LNCAP (cell line): ENCODE results near the gene GNLY.

Source experiments
- TF ChIP-seq, protein P1 (sequence below): fragments of 450-650 bp; IDR thresholded peaks from 2 replicates; pipeline ENCODE4 v1.5.1; 2017; ENCODE audit warnings: mild to moderate bottlenecking

GNLY gene

DNA sequence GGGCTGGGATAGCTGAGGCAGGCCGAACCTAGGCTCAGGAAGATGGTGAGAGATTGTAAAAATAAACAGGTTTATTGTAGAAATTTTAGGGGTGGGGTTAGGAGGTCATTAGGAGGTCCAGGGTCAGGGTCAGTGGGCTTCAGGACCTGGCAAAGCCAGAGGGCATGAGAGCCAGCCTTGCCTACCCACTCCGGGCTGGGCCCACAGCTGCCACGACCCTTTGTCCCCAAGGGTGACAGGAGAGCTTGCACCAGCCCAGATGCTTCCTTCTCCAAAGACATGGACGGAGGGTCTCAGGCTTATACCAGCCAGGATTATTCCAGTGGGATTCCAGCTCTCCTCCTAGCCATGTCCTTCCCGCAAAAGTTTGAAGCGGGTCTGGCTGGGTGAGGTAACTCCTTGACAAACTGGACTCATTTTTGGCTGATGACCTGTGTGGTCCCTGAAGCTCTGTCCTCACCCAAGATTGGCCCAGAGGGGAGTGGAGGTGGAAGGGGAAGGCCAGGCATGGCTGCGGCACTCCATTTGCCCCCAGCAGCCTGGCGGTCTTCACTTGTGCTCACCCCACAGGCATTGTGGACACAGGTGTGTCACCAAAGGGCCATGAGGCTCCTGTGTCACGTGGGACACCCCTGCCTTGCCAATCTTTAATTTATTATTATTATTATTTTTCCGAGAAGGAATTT, 35.8 kb downstream of the GNLY start:
- TF ChIP-seq, protein P1, sequence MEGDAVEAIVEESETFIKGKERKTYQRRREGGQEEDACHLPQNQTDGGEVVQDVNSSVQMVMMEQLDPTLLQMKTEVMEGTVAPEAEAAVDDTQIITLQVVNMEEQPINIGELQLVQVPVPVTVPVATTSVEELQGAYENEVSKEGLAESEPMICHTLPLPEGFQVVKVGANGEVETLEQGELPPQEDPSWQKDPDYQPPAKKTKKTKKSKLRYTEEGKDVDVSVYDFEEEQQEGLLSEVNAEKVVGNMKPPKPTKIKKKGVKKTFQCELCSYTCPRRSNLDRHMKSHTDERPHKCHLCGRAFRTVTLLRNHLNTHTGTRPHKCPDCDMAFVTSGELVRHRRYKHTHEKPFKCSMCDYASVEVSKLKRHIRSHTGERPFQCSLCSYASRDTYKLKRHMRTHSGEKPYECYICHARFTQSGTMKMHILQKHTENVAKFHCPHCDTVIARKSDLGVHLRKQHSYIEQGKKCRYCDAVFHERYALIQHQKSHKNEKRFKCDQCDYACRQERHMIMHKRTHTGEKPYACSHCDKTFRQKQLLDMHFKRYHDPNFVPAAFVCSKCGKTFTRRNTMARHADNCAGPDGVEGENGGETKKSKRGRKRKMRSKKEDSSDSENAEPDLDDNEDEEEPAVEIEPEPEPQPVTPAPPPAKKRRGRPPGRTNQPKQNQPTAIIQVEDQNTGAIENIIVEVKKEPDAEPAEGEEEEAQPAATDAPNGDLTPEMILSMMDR = no peak

DNA sequence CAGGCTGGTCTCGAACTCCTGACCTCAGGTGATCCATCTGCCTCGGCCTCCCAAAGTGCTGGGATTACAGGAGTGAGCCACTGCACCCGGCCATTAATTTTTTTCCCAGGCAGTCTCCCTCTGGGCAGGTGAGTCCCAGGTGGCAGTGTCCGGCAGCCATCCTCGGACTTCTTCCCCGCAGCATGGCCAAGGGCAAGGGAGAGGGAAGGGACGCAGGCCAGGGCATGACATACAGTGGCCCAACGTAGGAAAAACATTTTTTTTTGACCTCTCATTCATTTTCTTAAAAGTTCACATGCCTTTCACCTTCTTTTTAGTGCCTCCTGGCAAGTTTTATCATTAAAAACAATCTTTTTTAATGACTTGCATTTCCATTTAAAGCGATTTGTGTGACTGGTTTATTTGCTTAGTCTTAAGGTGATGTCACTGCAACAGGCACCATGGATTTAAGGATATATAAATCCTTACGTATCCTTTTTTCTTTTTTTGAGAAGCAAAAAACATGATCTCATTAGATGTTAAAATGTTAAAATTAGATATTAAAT, 36.6 kb downstream of the GNLY start:
- TF ChIP-seq, protein P1 = no peak

DNA sequence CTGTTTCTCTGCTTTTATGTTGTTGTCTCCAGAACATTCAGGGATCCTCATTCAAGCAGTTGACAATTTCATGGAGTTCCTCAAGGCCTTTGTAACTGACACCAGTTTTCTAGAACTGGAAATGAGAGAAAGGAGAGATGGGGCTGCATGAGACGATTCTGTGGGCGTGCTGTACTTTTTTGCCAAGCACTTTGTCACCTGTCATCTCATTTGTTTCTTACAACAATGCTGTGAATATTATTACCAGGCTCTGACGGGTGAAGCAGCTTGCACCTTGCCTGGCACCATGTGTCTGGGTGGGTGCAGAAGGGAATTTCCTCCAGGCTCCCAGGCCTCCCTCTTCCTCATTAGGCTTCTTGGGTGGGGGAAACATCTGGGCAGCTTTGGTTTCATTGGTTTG, 37.4 kb downstream of the GNLY start:
- TF ChIP-seq, protein P1 = no peak

DNA sequence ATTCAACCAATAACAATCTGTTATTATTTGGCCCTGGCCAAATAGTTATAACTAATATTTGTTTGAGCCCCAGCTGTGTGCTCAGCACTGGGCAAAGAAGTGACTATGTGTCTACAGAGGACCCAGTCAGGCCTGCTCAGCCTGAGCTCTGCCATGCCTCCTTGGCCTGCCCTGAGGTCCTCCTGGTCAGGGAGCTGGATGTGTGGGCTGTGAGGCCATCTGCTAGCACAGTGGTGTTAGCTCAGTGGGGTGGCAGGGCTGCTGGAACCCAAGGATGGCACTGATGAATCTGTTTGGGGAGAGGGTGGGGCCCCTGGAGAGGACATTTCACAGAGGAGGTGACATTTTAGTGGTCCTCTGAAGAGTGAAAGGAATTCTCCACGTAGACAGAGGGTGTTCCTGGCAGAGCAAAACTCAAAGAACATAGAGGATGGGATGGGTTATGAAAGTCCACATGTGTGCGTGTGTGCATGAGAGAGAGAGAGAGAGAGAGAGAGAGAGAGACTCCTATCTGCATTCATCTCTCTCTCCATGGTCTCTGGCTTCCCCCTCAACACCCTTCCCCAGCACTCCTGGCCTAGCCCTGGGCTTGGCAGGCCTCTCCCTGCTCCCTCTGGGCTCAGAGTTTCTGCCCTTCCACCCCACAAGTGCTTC, 38.4 kb downstream of the GNLY start:
- TF ChIP-seq, protein P1 = no peak

DNA sequence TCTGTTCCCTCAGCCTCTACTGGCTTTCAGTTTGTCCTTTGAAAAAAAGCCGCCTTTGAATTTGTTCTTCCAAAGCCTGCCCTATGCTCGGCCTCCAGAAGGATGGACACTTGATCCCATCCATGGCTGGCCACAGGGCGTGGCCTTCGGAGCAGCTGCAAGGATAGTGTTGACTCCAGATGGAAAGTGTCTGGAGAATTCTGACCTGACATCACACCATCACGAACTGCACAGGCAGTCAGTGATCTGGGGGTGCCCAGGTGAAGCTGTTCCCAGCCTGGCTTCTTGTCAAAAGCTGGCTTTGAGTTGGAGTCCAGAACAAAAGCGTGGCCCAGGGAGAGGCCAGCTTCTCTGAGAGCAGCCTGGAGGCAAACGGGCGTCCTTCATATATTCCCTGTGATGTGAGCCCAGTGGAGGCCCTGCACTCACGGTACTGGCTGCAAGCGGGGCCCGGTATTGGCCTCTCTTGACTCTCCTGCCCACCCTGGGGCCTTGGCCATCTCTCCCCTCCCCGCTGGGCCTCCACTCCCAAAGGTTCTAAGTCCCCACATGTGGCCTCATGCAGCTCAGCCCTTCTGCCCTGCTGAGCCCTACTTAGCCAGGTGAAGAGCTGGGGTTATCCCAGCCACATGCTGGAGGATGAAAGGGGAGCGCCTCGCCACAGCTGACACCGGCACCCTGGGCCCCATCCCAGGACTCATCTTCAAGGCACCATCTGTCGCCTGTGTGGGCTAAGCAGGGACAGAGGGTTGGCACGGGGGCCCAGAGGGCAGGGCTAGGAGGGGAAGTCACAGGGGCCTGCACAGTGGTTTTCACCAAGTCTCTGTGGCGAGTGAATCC, 39.2 kb downstream of the GNLY start:
- TF ChIP-seq, protein P1 = no peak

DNA sequence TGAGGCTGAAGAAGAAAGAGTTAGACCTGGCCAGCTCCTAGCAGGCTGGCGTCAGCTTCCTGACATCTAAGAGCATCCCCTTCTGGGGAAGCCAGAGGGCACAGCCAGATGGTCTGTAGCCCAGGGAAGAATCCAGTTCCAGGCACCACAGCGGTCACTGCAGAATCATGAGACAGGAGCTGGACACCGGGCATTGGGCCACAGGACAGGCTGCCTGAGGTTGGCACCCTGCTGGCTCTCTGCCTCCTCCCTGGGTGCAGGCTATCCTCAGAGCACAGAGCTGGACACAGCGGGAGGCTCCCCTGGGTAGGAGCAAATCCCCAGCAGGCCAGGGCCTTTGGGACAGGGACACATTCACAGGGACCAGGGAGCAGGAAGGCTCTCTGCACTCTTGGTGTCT, 39.9 kb downstream of the GNLY start:
- TF ChIP-seq, protein P1 = no peak

DNA sequence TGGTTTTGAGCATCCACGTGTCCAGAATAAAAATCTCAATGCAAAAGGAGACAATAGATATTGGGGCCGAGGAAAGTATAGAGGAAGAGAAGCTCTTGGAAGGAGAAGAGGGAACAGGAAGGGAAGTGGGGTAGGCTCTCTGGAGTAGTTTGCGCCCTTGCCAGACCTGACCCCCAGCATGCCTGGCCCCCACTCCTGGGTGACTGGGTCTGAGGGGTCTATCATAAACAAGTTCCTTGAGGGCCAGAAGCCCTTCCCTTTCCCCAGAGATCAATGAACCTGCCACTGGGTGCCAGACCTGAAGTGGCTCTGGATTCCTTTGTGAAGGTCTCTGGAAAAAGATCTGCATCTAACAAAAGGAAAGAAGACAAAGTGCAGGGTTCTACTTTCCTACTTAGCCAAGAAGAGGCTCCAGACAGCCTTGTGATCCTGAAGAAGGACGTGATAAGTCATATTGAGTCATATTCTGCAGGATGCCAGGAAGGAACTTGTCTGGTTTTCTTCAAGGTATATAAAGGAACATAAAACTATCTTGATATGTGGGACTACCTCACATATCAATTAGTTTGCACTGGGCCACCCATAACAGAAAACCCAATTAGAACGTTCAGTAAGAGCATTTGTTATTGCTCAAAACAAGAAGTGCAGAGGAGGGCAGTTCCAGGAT, 40.9 kb downstream of the GNLY start:
- TF ChIP-seq, protein P1 = no peak
